Stimulated activated CD8-positive, alpha-beta memory T cell treated with anti-CD3 and anti-CD28 coated beads, Interleukin-2, amount 100 ng/mL, for 48 hours (primary cell): ENCODE measurements around the gene GPRASP2.
"Not testable (repeated sequence)": the region's sequence is repeated elsewhere in the genome, so short reads cannot be mapped to it uniquely, and the experiment has no call there.

Source experiments
- DNase-seq, 2 donors: peaks; one replicate each; pipeline ENCODE4 v3.0.0-alpha.2; 2020; ENCODE audit warnings: low read depth in 2 of 2

GPRASP2 gene

DNA sequence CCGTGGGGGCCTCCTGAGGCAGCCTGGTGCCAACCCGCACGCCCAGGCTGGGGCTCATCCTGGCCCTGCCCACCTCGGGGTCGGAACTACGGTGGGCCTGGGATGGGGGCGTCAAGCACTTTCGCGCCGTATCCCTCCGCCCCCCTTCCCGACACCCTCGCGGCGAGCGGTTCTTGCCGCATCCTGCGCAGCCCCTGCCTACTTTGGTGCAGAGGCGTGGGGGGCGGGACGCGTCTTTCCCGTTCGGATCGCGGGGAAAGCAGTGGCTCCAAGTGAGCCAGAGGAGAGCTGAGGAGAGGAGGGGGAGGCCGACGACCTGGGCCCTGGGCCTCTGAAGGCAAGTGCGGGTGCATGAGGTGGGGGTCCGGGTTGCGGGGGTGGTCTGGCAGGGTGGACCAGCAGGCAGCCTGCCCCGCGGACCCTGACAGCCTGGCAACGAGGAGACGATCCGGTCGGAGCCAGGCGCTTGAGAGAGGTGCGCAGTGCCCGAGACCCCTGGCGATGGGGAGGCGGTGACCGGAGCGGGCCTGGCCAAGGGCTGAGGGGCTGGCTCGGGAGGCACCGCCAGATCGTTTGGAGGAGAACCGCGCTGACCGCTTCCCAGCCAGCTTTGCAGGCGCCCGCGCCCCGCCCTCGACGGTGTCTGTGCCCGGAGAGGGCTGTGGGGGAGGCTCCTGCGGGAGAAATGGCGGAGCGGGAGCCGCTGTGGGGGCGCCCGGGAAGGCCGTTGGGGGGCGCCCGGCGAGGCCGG, at the start of gene GPRASP2:
TSS of gene GPRASP2 (plus strand) at position 233 of the 751 bp plus-strand sequence. CDS start 2,422 bp downstream, outside the sequence.
- no peak for DNase-seq

DNA sequence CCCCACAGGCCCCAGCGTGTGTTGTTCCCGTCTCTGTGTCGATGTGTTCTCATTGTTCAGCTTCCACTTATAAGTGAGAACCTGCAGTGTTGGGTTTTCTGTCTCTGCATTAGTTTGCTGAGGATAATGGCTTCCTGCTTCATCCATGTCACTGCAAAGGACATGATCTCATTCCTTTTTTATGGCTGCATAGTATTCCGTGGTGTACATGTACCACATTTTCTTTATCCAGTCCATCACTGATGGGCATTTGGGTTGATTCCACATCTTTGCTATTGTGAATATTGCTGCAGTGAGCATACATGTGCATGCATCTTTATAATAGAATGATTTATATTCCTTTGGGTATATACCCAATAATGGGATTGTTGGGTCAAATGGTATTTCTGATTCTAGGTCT, 48.4 kb upstream of the GPRASP2 start:
- DNase-seq: not testable (repeated sequence)

- not testable (repeated sequence) for DNase-seq
These were observed 45.2 kb upstream of the GPRASP2 start for GRCh38 chrX:102667034-102667433.

DNA sequence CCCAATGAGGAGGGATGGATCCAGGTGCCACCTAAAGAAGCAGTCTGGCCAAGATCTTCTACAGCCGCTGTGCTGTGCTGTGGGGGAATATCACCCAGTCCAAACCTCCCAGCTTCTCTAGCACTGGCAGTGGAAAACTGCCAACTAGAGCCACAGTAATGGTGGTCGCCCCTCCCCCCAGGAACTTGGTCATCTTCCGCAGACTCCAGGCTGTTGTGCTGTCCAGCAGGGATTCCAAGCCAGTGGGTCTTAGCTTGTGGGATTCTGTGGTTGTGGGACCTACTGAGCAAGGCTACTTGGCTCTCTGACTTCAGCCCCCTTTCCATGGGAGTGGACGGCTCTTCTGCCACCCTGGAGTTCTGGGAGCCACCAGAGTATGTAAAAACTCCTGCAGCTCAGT, 42.7 kb upstream of the GPRASP2 start:
- no peak for DNase-seq

DNA sequence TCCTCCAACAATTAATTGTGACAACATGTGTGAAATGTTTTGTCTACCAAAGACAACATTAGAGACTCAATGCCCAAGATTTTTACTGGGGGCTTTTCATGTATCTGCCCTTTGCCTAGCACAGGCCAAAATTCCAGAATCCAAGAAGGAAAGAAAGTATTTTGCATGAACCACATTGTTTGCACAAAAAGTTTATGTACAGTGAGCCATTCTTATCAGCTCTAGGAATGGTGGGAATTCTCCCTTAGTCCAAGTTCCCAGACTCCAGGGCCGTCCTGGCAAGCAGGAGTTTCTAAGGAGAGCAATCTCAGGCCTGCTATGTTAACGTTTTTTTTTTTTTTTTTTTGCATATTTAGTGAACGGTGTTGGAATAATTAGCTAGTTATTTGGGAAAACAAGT, 39.4 kb upstream of the GPRASP2 start:
- no peak for DNase-seq

GRCh38 chrX:102677479-102677878, 34.8 kb upstream of the GPRASP2 start:
- DNase-seq: not testable (repeated sequence)

- no peak for DNase-seq
These were observed 27.3 kb upstream of the GPRASP2 start for GRCh38 chrX:102684772-102685520.

- no peak for DNase-seq
These were observed 17.5 kb upstream of the GPRASP2 start for GRCh38 chrX:102694749-102695148.

GRCh38 chrX:102696306-102696705, 15.9 kb upstream of the GPRASP2 start:
- DNase-seq: no peak

DNA sequence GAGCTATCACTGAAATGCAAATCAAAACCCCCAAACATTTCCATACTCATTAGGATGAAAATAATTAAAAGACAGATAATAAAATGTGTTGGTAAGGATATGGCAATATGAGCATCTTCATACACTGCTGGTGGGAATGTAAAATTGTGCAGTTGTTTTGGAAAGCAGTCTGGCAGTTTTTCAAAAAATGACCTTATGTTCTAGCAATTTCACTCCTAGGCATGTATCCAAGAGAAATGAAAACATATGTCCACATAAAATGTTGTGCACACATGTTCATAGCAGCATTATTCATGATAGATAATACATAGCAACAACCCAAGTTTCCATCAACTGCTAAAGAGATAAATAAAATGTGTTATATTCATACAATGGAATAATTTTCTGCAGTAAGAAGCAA, 14.8 kb upstream of the GPRASP2 start:
- DNase-seq: no peak

DNA sequence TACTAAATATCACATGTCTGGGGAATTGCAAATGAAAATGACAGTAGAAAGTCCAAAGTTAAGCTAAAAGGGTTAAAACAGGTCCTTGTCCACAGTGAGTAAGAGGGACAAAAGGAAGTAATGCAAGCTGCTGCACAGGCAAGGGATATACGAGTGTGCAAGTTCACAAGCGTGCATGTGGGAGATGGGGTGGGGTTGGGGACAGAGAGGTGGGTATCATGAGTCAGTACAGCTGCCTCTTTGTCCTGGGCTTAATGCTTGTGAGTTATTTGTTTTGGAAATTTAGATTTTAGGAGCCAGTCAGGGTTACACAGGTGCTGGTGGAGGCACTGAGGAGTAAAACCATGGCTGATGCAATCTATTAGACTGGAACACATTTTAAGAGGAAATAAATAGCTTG, 3.3 kb upstream of the GPRASP2 start:
- DNase-seq: no peak

DNA sequence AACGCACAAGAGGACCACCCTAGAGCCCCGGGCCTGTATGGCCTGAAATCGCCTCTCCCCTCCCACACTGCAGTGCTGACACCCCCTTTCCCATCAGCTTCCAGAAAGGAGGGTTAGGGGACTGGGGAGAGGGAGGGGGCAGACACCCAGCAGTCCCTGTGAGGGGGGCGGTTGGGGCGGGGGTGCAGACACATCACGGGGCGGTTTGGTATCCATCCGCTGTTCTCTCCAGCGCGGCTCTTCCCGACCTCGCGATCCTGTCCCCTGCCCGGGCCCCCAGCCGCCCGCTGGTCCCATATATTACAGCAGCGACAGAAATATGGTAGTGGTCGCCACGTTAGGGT, 404 bp upstream of the GPRASP2 start:
- DNase-seq: no peak

- no peak for DNase-seq
These were observed 855 bp downstream of the GPRASP2 start for GRCh38 chrX:102712981-102713625.

DNA sequence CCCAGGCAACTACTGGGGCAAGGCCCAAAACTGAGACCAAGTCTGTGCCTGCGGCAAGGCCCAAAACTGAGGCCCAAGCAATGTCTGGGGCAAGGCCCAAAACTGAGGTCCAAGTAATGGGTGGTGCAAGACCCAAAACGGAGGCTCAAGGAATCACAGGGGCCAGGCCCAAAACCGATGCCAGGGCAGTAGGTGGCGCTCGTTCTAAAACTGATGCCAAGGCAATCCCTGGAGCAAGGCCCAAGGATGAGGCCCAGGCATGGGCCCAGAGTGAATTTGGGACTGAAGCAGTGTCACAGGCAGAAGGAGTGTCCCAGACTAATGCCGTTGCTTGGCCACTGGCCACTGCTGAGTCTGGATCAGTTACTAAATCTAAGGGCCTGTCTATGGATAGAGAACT, 2.7 kb downstream of the GPRASP2 start:
- DNase-seq: no peak

GRCh38 chrX:102715967-102716366, 3.7 kb downstream of the GPRASP2 start:
- DNase-seq: no peak

DNA sequence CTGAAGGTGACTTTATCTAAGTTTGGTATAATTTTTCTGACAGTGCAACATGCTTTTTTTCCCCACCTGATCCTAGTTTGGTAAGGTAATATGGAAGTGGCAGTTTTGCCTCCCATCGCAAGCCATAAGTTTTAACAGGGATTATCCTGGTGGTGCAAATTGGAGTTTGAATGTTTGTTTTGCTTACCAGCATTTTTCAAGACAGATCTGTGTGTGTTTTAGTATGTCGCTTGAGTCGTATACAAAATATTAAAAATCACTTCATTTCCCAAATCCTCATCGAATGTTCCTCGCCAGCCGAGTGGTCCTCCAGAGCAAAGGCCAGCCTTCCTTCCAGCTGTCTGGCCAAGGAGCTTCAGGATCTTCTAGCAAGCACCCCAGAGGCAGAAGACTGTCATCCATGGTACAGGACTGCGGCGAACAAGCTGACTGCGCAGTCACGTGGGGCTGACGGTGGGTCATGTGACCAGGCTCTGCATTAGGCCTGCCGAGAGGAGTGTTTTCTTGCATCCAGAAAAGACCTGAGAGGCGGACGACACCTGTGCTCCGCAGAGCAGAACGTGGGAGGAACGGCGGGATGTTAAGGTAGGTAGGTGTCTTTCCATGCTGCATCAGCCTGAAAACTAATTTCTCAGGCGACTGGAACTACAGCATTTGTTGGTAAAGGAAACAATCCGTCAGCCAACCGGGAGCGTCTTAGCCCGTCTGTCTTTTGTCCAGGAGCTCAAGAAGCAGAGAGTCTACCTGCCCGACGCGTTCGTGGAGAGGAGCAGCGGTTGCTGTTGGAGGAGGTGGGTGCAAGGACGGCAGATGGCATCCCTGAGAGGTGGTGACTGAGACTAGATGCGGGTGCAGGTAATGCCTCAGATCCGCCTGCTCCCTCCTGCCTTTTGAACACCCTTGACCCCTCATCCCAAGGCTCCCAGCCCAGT, 8.3 kb downstream of the GPRASP2 start, which contains the start of gene GPRASP3:
TSS of gene GPRASP3 (plus strand) at position 507 of the 932 bp plus-strand sequence. CDS start 28,253 bp downstream, outside the sequence.
- peak; percentile 44 to 61 for DNase-seq

DNA sequence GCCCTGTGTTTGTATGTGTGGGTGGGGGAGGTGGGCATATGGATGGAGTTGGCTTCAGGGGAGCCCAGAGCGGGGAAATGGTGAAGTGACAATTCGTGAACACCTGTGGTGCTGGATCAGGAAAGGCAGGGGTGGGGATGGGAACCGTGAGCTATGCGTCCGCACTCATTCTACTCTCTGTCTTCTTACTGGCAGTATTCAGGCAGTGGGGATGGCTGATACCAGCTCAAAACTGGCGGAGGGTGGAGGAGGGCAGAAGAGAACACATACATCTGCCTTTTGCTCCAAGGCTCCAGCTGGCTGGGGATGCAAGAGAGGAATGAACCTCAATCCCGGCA, 8.9 kb downstream of the GPRASP2 start:
- DNase-seq: not testable (repeated sequence)

DNA sequence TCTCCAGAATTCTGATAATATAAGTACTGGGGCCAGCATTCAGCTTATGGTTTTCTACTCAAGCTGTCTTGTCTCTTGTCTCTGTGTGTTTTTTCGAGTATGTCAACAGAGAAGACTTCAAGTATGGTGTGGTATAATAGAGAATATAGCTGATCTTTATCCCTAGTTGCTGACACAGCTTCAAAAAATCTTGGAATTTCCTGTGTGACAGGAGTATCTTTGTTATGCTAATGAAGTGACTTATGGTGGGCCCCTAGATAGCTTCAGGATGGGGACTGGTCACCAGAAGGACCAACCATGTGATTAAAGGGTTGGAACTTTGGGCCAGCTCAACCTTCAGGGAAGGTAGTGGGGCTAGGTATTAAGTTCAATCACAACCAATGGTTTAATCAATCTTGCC, 11.2 kb downstream of the GPRASP2 start:
- DNase-seq: no peak

DNA sequence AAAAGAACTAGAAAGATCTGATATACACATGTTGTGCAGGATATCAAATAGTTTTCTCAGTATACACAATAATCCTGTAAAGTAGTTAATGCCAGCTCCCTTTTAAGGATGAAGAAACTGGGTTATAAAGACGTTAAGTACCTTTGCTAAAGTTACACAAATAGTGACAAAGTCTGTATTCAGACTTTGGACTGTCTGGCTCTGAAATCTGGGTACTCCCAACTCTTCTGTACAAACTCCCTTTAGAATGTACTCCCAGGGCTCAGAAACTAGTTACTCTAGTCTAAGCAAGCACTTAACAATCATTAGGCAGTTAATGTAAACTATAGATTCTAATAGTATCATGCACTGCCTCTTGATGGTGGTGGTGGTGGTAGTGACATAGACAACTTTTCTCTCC, 15.5 kb downstream of the GPRASP2 start:
- DNase-seq: no peak

DNA sequence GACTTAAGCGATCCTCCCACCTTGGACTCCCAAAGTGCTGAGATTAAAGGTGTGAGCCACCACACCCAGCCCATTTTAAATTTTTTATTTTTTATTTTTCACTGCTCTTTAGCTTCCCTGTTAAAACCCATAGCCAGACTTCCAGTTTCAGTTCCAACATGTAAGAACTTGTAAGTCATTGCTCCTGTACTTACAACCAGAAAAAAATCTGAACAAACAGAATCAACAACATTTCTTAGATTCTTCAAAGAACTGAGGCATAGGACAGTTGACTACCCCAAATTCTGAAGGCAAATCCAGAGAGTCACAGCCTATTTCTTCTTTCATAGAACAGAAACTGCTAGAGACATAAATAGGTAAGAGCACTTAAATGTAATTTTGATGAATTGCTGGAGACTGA, 16.4 kb downstream of the GPRASP2 start:
- no peak for DNase-seq

DNA sequence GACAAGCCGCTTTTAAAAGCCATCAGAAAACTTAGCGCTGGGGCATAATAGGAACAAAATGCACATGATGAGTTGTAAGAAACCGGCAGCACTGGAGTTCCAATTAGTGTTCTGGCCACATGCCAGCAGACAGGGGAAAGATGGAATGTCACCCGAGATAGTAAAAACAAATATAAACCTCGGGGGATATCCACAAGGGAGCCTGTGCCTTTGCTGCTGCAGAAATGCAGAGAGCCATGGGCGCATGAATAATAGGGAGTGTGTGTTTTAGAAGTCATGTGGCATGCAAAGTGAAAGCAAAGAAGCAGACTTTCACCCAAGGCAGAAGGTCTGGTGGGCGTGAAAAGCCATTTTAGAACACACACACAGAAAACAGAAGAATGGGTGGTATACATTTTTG, 27.4 kb downstream of the GPRASP2 start:
- DNase-seq: no peak

DNA sequence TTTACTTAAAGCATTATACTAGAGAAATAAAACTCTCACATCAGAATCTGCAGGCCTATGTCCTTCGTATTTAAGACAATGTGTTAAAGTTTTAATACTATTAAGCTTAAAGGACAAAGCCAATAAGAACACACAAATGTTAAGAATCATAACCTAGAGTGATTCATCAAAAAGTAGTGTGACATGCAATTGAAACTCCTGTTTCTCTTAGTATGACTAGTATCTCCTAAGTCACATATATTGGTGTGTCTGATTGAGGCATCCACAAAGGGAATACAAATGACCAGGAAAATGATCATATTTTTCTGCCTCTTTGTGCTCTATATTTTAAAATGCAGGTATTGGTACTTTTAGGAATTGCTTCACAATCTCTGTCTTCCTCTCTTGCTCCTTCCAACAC, 32.1 kb downstream of the GPRASP2 start:
- DNase-seq: no peak
